ENCODE measurements around the gene DNAH17. TPM values are rescaled to one million over a fixed set of nuclear protein-coding genes. Genes with fewer than 3 reads are reported as not detected.

Gene DNAH17
- total RNA-seq, 2 donors from 2014 or later: 0.76 to 1.0 TPM

- no peaks in the 10 kb centered on the region for H3K27me3 Mint-ChIP-seq (ENCODE audit: low read depth)
- H3K4me1 Mint-ChIP-seq (ENCODE audit: low read depth): no peaks in the 10 kb centered on the region
- peaks cover 19 to 37% of the 10 kb centered on the region in 2 donors for H3K36me3 Mint-ChIP-seq (ENCODE audit: insufficient read depth in 2 of 2)
- H3K27ac Mint-ChIP-seq: no peak overlapping the region
- H3K4me3 Mint-ChIP-seq: no peak overlapping the region
- no peaks in the 10 kb centered on the region for H3K9me3 Mint-ChIP-seq
- ATAC-seq (replicated peaks in 1 of 2) (no peak), DNase-seq (no peak)
Observed at GRCh38 chr17:78401246-78401645, 175.9 kb downstream of the DNAH17 start.

GRCh38 chr17:78400581-78401240 lies 176.5 kb downstream of the DNAH17 start:
- DNase-seq (no peak), ATAC-seq (replicated peaks in 1 of 2) (no peak)
- no peaks in the 10 kb centered on the region for H3K27me3 Mint-ChIP-seq (ENCODE audit: low read depth)
- no peaks in the 10 kb centered on the region for H3K9me3 Mint-ChIP-seq
- no peak overlapping the region for H3K27ac Mint-ChIP-seq
- peaks cover 19 to 38% of the 10 kb centered on the region in 2 donors for H3K36me3 Mint-ChIP-seq (ENCODE audit: insufficient read depth in 2 of 2)
- H3K4me1 Mint-ChIP-seq (ENCODE audit: low read depth): no peaks in the 10 kb centered on the region
- H3K4me3 Mint-ChIP-seq: no peak overlapping the region

- Mint-ChIP-seq H3K27ac (no peak overlapping the region), H3K27me3 (ENCODE audit: low read depth) (no peaks in the 10 kb centered on the region), H3K4me3 (no peak overlapping the region), H3K4me1 (ENCODE audit: low read depth) (no peaks in the 10 kb centered on the region), H3K9me3 (no peaks in the 10 kb centered on the region), H3K36me3 (ENCODE audit: insufficient read depth in 2 of 2) (peaks cover 22 to 31% of the 10 kb centered on the region in 2 donors)
- DNase-seq (no peak), ATAC-seq (replicated peaks in 1 of 2) (no peak)
Observed at GRCh38 chr17:78399693-78400144, 177.5 kb downstream of the DNAH17 start.

- Mint-ChIP-seq H3K4me3 (no peak overlapping the region), H3K36me3 (ENCODE audit: insufficient read depth in 2 of 2) (peaks cover 19 to 34% of the 10 kb centered on the region in 2 donors), H3K27me3 (ENCODE audit: low read depth) (no peaks in the 10 kb centered on the region), H3K27ac (no peak overlapping the region), H3K9me3 (no peaks in the 10 kb centered on the region), H3K4me1 (ENCODE audit: low read depth) (no peaks in the 10 kb centered on the region)
- DNase-seq: no peak
- no peak for ATAC-seq (replicated peaks in 1 of 2)
Observed at GRCh38 chr17:78399028-78399692, 178.0 kb downstream of the DNAH17 start.

DNA sequence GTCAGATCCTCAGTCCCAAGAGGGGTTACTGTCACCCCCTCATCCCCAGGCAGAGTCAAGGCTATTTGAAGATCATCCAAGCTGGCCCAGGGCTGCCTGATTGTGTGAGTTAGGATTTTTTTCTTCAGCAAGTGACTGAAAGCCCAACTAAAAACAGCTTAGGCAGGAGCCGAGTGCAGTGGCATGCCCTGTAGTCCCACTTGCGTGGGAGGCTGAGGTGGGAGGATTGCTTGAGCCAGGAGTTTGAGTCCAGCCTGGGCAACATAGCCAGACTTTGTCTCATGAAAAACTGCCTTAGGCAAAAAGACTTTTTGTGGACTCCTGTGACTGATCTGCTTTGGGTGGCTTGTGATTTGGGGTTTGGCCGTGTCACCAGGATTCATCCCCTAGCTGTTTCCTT lies 178.8 kb downstream of the DNAH17 start:
- Mint-ChIP-seq H3K4me3 (no peak overlapping the region), H3K9me3 (no peaks in the 10 kb centered on the region), H3K27me3 (ENCODE audit: low read depth) (no peaks in the 10 kb centered on the region), H3K27ac (no peak overlapping the region), H3K4me1 (ENCODE audit: low read depth) (no peaks in the 10 kb centered on the region), H3K36me3 (ENCODE audit: insufficient read depth in 2 of 2) (peaks cover 17 to 32% of the 10 kb centered on the region in 2 donors)
- ATAC-seq (replicated peaks in 1 of 2) (no peak), DNase-seq (no peak)

DNA sequence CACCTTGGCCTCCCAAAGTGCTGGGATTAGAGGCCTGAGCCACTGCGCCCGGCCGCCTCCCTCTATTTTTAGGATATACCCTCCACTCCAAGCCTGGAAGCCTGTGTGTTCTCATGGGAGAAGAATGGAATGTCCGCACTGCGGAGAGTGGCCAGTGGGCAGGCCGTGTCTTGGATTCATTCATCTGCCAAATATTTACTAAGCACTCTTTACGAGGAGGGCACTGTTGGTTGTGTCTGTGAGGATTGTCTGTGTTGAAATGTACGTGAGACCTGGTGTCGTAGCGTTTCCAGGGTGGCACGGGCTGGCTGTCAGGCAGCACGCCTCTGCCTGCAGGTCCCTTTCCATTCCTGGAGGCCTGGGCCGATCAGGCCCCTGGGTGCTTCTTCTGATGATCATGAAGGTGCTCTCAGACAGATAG lies 179.5 kb downstream of the DNAH17 start:
- Mint-ChIP-seq H3K27ac (peak overlapping the region; percentile 61), H3K4me1 (ENCODE audit: low read depth) (no peaks in the 10 kb centered on the region), H3K9me3 (no peaks in the 10 kb centered on the region), H3K36me3 (ENCODE audit: insufficient read depth in 2 of 2) (peaks cover 16 to 28% of the 10 kb centered on the region in 2 donors), H3K27me3 (ENCODE audit: low read depth) (no peaks in the 10 kb centered on the region), H3K4me3 (no peak overlapping the region)
- no peak for DNase-seq
- no peak for ATAC-seq (replicated peaks in 1 of 2)

DNA sequence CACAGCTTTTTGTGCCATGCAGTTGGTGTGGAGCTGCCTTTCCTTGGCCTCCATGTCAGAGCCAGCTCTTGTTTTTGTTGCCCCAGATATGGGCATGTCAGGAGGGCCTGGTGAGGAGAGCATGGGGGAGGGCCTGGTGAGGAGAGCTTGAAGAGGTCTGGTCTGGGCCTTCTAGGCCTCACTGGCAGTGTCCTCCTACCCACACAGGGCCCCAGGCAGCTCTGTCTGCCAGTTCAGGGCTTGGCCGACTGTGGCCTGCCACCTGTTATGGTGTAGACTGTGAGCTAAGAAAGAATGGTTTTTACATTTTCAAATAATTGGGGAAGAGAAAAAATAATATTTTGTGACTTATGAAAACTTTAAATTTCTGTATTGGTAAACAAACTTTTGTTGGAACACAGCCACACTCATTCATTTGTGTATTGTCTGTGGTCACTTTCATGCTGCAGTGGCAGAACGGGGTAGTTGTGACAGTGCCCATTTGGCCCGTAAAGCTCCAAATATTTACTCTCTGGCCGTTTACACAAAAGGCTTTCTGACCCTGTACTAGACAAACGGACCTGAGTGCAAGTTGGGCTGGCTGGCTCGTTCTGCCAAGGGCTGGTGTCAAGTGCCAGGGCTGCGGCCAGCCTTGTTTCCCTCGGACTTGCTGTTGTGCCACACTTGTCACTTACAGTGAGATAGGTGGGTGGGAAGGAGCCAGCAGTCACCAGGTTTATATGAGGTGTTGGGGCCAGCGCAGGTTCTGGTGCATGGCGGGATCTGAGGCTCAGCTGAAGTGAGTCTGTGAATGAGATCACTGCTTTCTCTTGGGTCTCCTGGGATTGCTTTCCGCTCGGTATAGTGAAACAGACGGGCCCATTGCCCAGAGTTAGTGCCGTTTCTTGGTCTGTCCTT lies 180.5 kb downstream of the DNAH17 start:
- Mint-ChIP-seq H3K9me3 (no peaks in the 10 kb centered on the region), H3K4me1 (ENCODE audit: low read depth) (peaks cover 6% of the 10 kb centered on the region), H3K4me3 (no peak overlapping the region), H3K27ac (no peak overlapping the region), H3K27me3 (ENCODE audit: low read depth) (no peaks in the 10 kb centered on the region), H3K36me3 (ENCODE audit: insufficient read depth in 2 of 2) (peaks cover 13 to 27% of the 10 kb centered on the region in 2 donors)
- no peak for ATAC-seq (replicated peaks in 1 of 2)
- no peak for DNase-seq

- Mint-ChIP-seq H3K4me3 (no peak overlapping the region), H3K27me3 (ENCODE audit: low read depth) (no peaks in the 10 kb centered on the region), H3K36me3 (ENCODE audit: insufficient read depth in 2 of 2) (peaks cover 12 to 29% of the 10 kb centered on the region in 2 donors), H3K27ac (peak overlapping the region; percentile 24), H3K9me3 (no peaks in the 10 kb centered on the region), H3K4me1 (ENCODE audit: low read depth) (peaks cover 20% of the 10 kb centered on the region)
- DNase-seq: no peak
- no peak for ATAC-seq (replicated peaks in 1 of 2)
Observed at GRCh38 chr17:78395155-78395554, 182.0 kb downstream of the DNAH17 start.

- Mint-ChIP-seq H3K27ac (peak overlapping the region; percentile 24), H3K36me3 (ENCODE audit: insufficient read depth in 2 of 2) (peaks cover 12 to 24% of the 10 kb centered on the region in 2 donors), H3K4me1 (ENCODE audit: low read depth) (peaks cover 28% of the 10 kb centered on the region)
Observed at GRCh38 chr17:78394209-78394608, 183.0 kb downstream of the DNAH17 start.

GRCh38 chr17:78393575-78393974 lies 183.6 kb downstream of the DNAH17 start:
- H3K36me3 Mint-ChIP-seq (ENCODE audit: insufficient read depth in 2 of 2): peaks cover 13 to 24% of the 10 kb centered on the region in 2 donors
- no peak for DNase-seq
- no peaks in the 10 kb centered on the region for H3K9me3 Mint-ChIP-seq
- ATAC-seq (replicated peaks in 1 of 2): no peak
- H3K4me3 Mint-ChIP-seq: no peak overlapping the region
- peak overlapping the region; percentile 40 for H3K27ac Mint-ChIP-seq
- peaks cover 35% of the 10 kb centered on the region for H3K4me1 Mint-ChIP-seq (ENCODE audit: low read depth)
- H3K27me3 Mint-ChIP-seq (ENCODE audit: low read depth): no peaks in the 10 kb centered on the region

More at GRCh38 chr17:78394209-78394608, 183.0 kb downstream of the DNAH17 start:
- no peak for DNase-seq
- ATAC-seq (replicated peaks in 1 of 2): no peak
- H3K9me3 Mint-ChIP-seq: no peaks in the 10 kb centered on the region
- no peaks in the 10 kb centered on the region for H3K27me3 Mint-ChIP-seq (ENCODE audit: low read depth)
- no peak overlapping the region for H3K4me3 Mint-ChIP-seq

- H3K36me3 Mint-ChIP-seq (ENCODE audit: insufficient read depth in 2 of 2): peaks cover 14 to 19% of the 10 kb centered on the region in 2 donors
- H3K27ac Mint-ChIP-seq: peak overlapping the region; percentile 77
- DNase-seq: no peak
- H3K4me1 Mint-ChIP-seq (ENCODE audit: low read depth): peaks cover 48% of the 10 kb centered on the region
- H3K9me3 Mint-ChIP-seq: no peaks in the 10 kb centered on the region
- ATAC-seq (replicated peaks in 1 of 2): no peak
- no peaks in the 10 kb centered on the region for H3K27me3 Mint-ChIP-seq (ENCODE audit: low read depth)
- H3K4me3 Mint-ChIP-seq: no peak overlapping the region
Observed at GRCh38 chr17:78392295-78392694, 184.9 kb downstream of the DNAH17 start.

DNA sequence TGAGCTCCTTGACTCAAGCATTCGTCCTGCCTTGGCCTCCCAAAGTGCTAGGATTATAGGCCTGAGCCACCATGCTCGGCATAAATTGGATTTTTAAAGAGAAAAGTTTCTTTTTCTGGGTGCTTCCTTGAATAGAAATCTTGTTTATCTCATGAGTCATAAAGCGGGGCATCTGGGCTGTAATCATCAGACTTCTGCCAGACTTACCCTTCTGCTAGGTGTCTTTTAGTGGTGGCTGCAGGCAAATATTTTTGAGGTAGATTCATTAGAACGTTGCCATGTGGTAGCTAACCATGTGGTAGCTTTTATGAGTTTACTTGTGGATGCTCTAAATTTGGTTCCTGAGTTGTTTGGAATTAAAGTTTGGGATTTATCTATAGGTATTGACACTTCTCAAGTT lies 185.4 kb downstream of the DNAH17 start:
- Mint-ChIP-seq H3K36me3 (ENCODE audit: insufficient read depth in 2 of 2) (peaks cover 14 to 19% of the 10 kb centered on the region in 2 donors), H3K27me3 (ENCODE audit: low read depth) (no peaks in the 10 kb centered on the region), H3K4me1 (ENCODE audit: low read depth) (peaks cover 52% of the 10 kb centered on the region), H3K27ac (peak overlapping the region; percentile 77), H3K9me3 (peaks cover 0 to under 1% of the 10 kb centered on the region in 2 donors), H3K4me3 (no peak overlapping the region)
- no peak for DNase-seq
- no peak for ATAC-seq (replicated peaks in 1 of 2)

DNA sequence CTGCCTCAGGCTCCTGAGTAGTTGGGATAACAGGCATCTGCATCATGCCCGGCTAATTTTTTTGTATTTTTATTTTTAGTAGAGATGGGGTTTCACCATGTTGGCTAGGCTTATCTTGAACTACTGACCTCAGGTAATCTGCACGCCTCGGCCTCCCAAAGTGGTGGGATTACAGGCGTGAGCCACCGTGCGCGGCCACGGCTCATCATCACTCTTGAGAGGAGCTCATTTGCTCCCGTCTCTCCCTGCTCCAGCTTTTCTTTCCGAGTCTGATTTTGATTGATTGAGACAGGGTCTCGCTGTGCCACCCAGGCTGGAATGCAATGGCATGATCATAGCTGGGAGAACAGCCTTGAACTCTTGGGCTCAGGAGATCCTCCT lies 186.2 kb downstream of the DNAH17 start:
- Mint-ChIP-seq H3K27ac (peak overlapping the region; percentile 77), H3K36me3 (ENCODE audit: insufficient read depth in 2 of 2) (peaks cover 17 to 19% of the 10 kb centered on the region in 2 donors), H3K4me1 (ENCODE audit: low read depth) (peaks cover 60% of the 10 kb centered on the region), H3K9me3 (peaks cover 0 to 2% of the 10 kb centered on the region in 2 donors), H3K4me3 (no peak overlapping the region), H3K27me3 (ENCODE audit: low read depth) (no peaks in the 10 kb centered on the region)
- no peak for ATAC-seq (replicated peaks in 1 of 2)
- no peak for DNase-seq

Measured in activated T-cell treated with anti-CD3 and anti-CD28 coated beads, Interleukin-2, amount 50 U/mL, for 72 hours (primary cell).